Neural progenitor cell (in vitro differentiated cells): Measurements from ENCODE around the gene SCML2.

ENCODE experiments used
- CTCF ChIP-seq: fragments of 200-600 bp; sonication (generic); IDR thresholded peaks from 2 replicates; pipeline ENCODE4 v1.5.1; 2017; ENCODE audit warnings: antibody characterized with exemption, mild to moderate bottlenecking
- EZH2 ChIP-seq: fragments of 200-600 bp; sonication (generic); IDR thresholded peaks from 2 replicates; pipeline ENCODE4 v1.6.1; 2017; ENCODE audit warnings: antibody characterized with exemption, mild to moderate bottlenecking, moderate library complexity
- EZH2phosphoT487 ChIP-seq: fragments of 200-600 bp; sonication (generic); IDR thresholded peaks from 2 replicates; pipeline ENCODE4 v1.6.1; 2017; ENCODE audit warnings: antibody characterized with exemption

- TF ChIP-seq CTCF (no peak), EZH2 (no peak), EZH2phosphoT487 (no peak)
These were observed 127.0 kb downstream of the SCML2 start for GRCh38 chrX:18227458-18227857.
